Neuron (in vitro differentiated cells): ENCODE results near the gene PDE8B.
"Not testable (repeated sequence)": the region's sequence is repeated elsewhere in the genome, so short reads cannot be mapped to it uniquely, and the experiment has no call there.

Experiments used
- H2AFZ ChIP-seq: one replicate; pipeline ENCODE4 v1.6.1; 2013; ENCODE audit warnings: low read depth, mild to moderate bottlenecking, inconsistent platforms, low read length, moderate library complexity
- H3K27me3 ChIP-seq: one replicate; pipeline ENCODE4 v1.6.1; 2013; ENCODE audit warnings: low read length; ENCODE audit not compliant: insufficient read depth
- H3K36me3 ChIP-seq: one replicate; pipeline ENCODE4 v1.6.1; 2013; ENCODE audit warnings: low read length; ENCODE audit not compliant: insufficient read depth
- H3K4me1 ChIP-seq: one replicate; pipeline ENCODE4 v1.6.1; 2013; ENCODE audit warnings: low read length; ENCODE audit not compliant: insufficient read depth
- H3K4me3 ChIP-seq: 2 replicates; pipeline ENCODE4 v1.5.1; 2013; ENCODE audit warnings: mild to moderate bottlenecking, low read length, moderate library complexity
- H3K9me3 ChIP-seq: one replicate; pipeline ENCODE4 v1.6.1; 2013; ENCODE audit warnings: low read length

The PDE8B gene

DNA sequence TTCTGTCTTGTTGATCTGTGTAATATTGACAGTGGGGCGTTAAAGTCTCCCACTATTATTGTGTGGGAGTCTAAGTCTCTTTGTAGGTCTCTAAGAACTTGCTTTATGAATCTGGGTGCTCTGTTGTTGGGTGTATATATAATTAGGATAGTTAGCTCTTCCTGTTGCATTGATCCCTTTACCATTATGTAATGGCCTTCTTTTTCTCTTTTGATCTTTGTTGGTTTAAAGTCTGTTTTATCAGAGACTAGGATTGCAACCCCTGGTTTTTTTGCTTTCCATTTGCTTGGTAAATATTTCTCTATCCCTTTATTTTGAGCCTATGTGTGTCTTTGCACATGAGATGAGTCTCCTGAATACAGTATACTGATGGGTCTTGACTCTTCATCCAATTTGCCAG lies 175.9 kb downstream of the PDE8B start:
- not testable (repeated sequence) for H2AFZ ChIP-seq, H3K27me3 ChIP-seq, H3K4me1 ChIP-seq, H3K9me3 ChIP-seq, H3K4me3 ChIP-seq, H3K36me3 ChIP-seq

DNA sequence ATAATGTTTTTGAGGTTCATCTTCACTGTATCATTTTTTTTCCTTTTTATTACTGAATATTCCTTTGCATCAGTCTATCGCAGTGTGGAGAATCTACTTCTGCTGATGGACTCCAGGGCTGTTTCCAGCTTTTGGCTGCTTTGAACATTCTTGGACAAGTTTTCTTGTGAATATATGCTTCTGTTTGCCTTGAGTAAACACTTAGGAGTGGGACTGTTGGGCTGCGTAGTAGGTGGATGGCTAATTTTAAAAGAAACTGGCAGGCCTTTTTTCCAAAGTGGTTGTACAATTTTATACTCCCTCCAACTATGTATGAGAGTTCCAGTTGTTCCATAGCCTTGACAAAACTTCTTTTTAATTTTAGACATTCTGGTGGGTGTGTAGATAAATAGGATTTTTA lies 179.3 kb downstream of the PDE8B start:
- H3K27me3 ChIP-seq, result no peaks in the 10 kb centered on the region
- H3K9me3 ChIP-seq, result no peaks in the 10 kb centered on the region
- no peaks in the 10 kb centered on the region for H3K36me3 ChIP-seq
- H3K4me3 ChIP-seq, result no peak overlapping the region
- H3K4me1 ChIP-seq, result no peaks in the 10 kb centered on the region
- no peak overlapping the region for H2AFZ ChIP-seq

- no peak overlapping the region for H2AFZ ChIP-seq
- H3K4me3 ChIP-seq, result no peak overlapping the region
- H3K27me3 ChIP-seq, result no peaks in the 10 kb centered on the region
- no peaks in the 10 kb centered on the region for H3K9me3 ChIP-seq
- no peaks in the 10 kb centered on the region for H3K4me1 ChIP-seq
- H3K36me3 ChIP-seq, result no peaks in the 10 kb centered on the region
Measured at GRCh38 chr5:77390221-77390620, 179.7 kb downstream of the PDE8B start.

DNA sequence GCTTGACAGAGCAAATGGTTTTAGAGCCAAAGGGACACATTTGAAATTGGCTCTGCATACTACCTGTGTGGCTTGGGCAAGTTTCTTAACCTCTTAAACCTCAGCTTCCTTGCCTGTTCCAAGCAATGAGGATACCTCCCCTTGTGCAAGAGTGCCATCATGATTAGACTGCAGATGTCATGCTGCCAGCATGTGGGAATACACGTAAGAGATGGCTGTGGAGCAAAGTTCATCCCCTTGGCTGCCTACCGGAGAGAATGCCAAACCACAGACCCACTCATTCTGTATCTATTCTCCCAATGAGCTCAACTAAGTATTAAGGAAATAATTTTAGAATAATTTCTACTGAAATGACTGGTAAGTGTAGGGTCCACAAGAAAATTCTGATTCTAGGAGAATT lies 180.3 kb downstream of the PDE8B start:
- no peaks in the 10 kb centered on the region for H3K36me3 ChIP-seq
- H3K27me3 ChIP-seq, result no peaks in the 10 kb centered on the region
- no peak overlapping the region for H2AFZ ChIP-seq
- no peaks in the 10 kb centered on the region for H3K9me3 ChIP-seq
- H3K4me3 ChIP-seq, result no peak overlapping the region
- H3K4me1 ChIP-seq, result no peaks in the 10 kb centered on the region

- H2AFZ ChIP-seq, result no peak overlapping the region
- H3K27me3 ChIP-seq, result no peaks in the 10 kb centered on the region
- H3K4me3 ChIP-seq, result no peak overlapping the region
- H3K9me3 ChIP-seq, result no peaks in the 10 kb centered on the region
- H3K36me3 ChIP-seq, result no peaks in the 10 kb centered on the region
- no peaks in the 10 kb centered on the region for H3K4me1 ChIP-seq
Measured at GRCh38 chr5:77391240-77391765, 180.8 kb downstream of the PDE8B start.

GRCh38 chr5:77394064-77394715 lies 183.7 kb downstream of the PDE8B start:
- no peaks in the 10 kb centered on the region for H3K27me3 ChIP-seq
- no peaks in the 10 kb centered on the region for H3K4me1 ChIP-seq
- no peaks in the 10 kb centered on the region for H3K36me3 ChIP-seq
- no peaks in the 10 kb centered on the region for H3K9me3 ChIP-seq
- no peak overlapping the region for H3K4me3 ChIP-seq
- no peak overlapping the region for H2AFZ ChIP-seq

GRCh38 chr5:77396017-77396416 lies 185.5 kb downstream of the PDE8B start:
- Histone ChIP-seq H3K27me3 (no peaks in the 10 kb centered on the region), H2AFZ (no peak overlapping the region), H3K4me3 (no peak overlapping the region), H3K4me1 (no peaks in the 10 kb centered on the region), H3K9me3 (no peaks in the 10 kb centered on the region), H3K36me3 (no peaks in the 10 kb centered on the region)

- H3K36me3 ChIP-seq, result no peaks in the 10 kb centered on the region
- no peak overlapping the region for H3K4me3 ChIP-seq
- H3K9me3 ChIP-seq, result no peaks in the 10 kb centered on the region
- H3K4me1 ChIP-seq, result no peaks in the 10 kb centered on the region
- no peaks in the 10 kb centered on the region for H3K27me3 ChIP-seq
- H2AFZ ChIP-seq, result no peak overlapping the region
Measured at GRCh38 chr5:77397686-77398292, 187.3 kb downstream of the PDE8B start.

DNA sequence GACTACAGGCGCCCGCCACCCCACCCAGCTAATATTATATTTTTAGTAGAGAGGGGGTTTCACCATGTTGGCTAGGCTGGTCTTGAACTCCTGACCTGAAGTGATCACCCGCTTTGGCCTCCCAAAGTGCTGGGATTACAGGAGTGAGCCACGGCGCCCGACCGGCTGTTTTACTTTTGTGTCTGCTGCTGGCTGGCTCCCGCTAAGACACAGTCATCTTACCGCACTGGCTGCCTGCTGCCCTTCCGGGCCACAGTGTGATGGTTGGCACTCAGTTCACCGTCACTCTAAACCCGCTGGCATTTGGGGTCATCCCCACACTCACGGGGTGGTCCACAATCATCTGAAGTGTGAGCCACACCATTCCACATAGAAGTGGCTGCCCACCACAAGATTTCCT lies 188.0 kb downstream of the PDE8B start:
- Histone ChIP-seq H3K27me3 (no peaks in the 10 kb centered on the region), H3K4me1 (no peaks in the 10 kb centered on the region), H3K4me3 (no peak overlapping the region), H2AFZ (no peak overlapping the region), H3K9me3 (no peaks in the 10 kb centered on the region), H3K36me3 (no peaks in the 10 kb centered on the region)

DNA sequence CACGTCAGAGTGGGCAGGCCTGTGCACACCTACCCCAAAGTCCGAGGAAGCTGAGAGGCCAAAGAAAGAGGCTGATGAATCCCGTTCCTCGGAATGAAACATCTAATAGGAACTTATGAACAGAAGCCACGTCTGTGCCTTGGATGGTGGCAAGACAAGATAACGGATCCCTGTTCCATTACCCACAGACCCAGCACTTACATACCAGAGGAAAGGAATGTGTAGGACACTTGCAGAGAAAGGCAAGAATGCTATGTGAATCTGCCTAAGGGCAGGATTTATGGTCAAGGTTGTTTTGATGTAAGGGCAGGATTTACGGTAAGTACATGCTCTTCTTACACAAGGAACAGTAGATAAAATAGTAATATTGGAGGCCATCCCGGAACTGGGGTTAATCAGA lies 188.4 kb downstream of the PDE8B start:
- no peak overlapping the region for H2AFZ ChIP-seq
- H3K27me3 ChIP-seq, result no peaks in the 10 kb centered on the region
- H3K4me3 ChIP-seq, result no peak overlapping the region
- H3K9me3 ChIP-seq, result no peaks in the 10 kb centered on the region
- H3K4me1 ChIP-seq, result no peaks in the 10 kb centered on the region
- H3K36me3 ChIP-seq, result no peaks in the 10 kb centered on the region

DNA sequence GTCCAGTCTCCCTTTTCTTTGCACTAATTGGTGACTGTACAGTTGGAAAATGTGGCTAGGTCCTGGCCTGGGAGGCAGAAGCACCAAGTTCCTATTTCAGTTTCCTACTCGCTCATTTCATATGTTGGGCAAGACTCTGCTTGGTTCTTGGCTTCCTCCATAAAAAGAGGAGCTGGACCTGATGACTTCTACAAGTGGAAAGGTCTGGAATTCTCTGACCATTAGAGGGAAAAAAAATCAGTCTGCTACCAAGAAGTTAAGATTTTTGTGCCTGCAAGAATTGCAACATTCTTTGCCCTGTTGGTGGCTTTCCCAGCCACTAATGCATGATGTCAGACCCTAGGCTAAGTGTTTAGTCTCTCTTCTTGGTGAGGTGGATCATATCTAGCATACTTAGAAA lies 190.2 kb downstream of the PDE8B start:
- Histone ChIP-seq H3K9me3 (no peaks in the 10 kb centered on the region), H3K4me3 (no peak overlapping the region), H3K4me1 (no peaks in the 10 kb centered on the region), H3K27me3 (no peaks in the 10 kb centered on the region), H2AFZ (no peak overlapping the region), H3K36me3 (no peaks in the 10 kb centered on the region)

DNA sequence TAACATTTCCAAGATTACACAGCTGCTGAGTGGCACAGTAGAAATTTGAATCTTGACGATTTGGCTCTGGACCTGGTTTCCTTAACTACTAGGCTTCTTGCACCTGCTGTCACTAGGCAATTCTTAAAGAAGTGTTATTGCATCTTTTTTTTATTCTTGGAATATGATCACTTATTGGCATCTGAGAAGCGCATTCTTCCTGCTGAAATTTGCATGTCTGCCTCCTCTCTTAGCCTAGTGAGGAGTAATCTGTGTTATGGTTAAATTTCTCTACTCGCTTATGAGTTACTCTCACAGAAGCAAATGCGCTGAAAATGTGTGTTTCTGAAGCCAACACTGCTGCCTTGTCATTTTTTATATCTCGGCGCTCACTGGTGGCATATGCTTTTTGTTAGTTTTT lies 192.3 kb downstream of the PDE8B start:
- H3K27me3 ChIP-seq, result no peaks in the 10 kb centered on the region
- H3K36me3 ChIP-seq, result no peaks in the 10 kb centered on the region
- H3K4me3 ChIP-seq, result no peak overlapping the region
- H2AFZ ChIP-seq, result no peak overlapping the region
- no peaks in the 10 kb centered on the region for H3K4me1 ChIP-seq
- no peaks in the 10 kb centered on the region for H3K9me3 ChIP-seq

DNA sequence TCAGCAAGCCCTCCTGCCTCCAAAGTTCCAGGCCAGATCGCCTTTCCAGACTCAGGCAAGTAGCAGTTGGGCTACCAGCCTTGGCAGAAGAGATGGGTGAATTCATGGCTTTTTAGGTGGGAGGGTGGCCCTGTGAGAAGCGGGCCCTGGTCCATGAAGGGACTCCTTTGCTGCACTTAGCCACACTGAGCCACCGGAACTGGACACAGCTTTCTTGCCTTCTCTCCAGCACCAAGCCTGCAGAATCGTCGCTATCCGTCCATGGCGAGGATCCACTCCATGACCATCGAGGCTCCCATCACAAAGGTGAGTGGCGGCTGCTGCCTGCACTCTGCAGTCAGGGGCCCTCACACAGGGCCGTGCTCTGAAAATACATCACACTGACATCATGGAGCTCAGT lies 196.7 kb downstream of the PDE8B start:
- Histone ChIP-seq H3K4me1 (peaks cover 5% of the 10 kb centered on the region), H3K27me3 (no peaks in the 10 kb centered on the region), H2AFZ (no peak overlapping the region), H3K4me3 (no peak overlapping the region), H3K9me3 (no peaks in the 10 kb centered on the region), H3K36me3 (no peaks in the 10 kb centered on the region)
